NCI-H146 (cell line): ENCODE data around the gene SPG7.
A peak's percentile ranks its signal among the peaks of the same experiment; 100 is the strongest.
"Not testable (repeated sequence)": the region's sequence is repeated elsewhere in the genome, so short reads cannot be mapped to it uniquely, and the experiment has no call there.

Experiments used
- DNase-seq: peaks from one replicate; lab custom pipeline; 2025; lab: John Stamatoyannopoulos, UW

Gene SPG7

DNA sequence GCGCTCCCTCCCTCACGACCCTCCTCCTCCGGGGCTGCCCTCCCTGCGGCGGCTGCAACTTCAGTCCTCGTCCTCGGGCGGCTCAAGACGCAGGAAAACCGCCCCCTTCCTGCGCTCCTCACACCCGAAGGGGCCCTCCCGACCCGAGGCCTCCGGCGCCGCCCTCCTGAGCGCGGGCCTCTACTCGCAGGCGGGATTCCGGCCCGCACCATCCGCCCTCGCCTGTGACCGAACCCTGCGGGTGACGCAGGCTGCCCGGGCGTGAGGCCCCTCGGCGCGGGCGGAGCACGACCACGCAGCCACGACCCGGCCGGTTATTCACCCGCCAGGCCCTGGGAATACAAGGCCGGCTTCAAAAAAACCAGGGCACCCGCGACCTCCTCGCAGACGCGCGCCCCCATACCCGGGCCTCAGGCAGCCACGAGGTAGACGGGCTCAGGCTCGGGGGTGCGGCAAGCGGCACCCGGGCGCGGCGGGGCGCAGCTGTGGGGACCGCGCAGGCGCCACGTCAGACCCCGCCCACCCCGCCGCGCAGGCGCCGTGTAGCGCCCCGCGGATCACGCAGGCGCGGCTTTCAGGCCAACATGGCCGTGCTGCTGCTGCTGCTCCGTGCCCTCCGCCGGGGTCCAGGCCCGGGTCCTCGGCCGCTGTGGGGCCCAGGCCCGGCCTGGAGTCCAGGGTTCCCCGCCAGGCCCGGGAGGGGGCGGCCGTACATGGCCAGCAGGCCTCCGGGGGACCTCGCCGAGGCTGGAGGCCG lies at the start of gene SPG7:
Gene SPG7, plus strand, starts transcription at position 570 of the 757 bp plus-strand sequence. Its CDS starts 15 bp downstream, at position 585.
- DNase-seq, result peak; percentile 76

DNA sequence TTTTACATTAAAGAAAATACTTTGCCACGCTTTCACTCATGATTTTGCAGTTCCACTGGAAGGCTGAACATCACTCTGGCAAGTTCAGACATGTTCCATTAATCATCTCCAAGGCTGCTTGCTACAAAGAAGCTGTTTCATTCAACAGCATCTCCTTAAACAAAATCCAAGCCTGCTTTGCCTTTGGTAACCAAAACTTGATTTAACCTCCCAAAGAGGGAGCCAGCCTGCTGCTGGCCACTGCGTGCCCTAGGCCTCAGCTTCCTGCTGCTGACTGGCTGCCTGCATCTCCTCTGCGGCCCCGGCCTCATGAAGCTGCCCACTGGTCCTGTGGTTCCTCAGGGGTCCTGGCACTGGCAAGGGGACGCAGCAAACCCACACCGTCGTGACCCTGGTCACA lies 49.7 kb upstream of the SPG7 start:
- DNase-seq, result no peak

DNA sequence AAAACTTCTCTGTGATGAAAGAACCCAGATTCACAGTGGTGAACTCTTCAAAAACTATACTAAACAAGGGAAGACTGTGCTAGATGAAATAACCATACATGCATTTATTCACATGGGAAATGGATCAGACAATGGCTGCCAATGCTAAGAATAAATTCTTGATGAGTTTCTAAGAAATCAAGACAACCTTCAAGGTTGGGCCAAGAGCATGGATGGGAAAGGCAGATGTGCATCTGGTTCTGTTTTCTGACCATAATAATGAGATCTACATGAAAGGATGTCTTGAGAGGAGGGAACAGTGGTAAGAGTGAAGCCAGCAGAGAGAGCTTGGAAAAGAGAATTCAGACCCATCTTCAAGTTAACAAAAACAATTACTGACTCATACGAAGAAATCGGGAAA lies 49.2 kb upstream of the SPG7 start:
- no peak for DNase-seq

DNA sequence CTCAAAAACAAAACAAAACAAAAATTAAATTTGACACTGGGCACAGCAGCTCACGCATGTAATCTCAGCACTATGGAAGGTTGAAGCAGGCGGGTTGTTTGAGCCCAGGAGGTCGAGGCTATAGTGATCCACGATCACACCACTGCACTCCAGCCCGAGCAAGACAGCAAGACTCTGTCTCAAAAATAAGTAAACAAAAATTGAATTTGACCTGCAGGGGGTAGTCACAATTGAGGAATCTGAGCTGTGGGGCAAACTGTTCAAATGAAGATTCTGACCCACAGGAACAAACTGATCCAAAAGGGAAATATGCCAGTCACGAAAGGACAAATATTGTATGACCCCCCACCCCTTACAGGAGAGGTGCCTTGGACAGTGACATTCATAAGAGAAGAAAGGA lies 47.6 kb upstream of the SPG7 start:
- no peak for DNase-seq

DNA sequence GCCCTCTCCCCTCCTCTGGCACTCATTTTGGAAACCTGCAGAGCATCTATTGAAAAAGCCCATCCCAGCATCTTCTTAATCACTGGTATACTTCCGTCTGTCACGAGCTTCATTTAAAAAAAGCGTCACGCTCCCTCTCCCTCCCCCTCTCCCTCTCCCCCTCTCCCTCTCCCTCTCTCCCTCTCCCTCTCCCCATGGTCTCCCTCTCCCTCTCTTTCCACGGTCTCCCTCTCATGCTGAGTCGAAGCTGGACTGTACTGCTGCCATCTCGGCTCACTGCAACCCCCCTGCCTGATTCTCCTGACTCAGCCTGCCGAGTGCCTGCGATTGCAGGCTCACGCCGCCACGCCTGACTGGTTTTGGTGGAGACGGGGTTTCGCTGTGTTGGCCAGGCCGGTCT lies 46.3 kb upstream of the SPG7 start:
- not testable (repeated sequence) for DNase-seq

DNA sequence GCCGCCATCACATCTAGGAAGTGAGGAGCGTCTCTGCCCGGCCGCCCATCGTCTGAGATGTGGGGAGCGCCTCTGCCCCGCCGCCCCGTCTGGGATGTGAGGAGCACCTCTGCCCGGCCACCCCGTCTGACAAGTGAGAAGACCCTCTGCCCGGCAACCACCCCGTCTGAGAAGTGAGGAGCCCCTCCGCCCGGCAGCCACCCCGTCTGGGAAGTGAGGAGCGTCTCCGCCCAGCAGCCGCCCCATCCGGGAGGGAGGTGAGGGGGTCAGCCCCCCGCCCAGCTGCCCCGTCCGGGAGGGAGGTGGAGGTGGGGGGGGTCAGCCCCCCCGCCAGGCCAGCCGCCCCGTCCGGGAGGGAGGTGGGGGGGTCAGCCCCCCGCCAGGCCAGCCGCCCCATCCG lies 45.6 kb upstream of the SPG7 start:
- DNase-seq, result not testable (repeated sequence)

DNA sequence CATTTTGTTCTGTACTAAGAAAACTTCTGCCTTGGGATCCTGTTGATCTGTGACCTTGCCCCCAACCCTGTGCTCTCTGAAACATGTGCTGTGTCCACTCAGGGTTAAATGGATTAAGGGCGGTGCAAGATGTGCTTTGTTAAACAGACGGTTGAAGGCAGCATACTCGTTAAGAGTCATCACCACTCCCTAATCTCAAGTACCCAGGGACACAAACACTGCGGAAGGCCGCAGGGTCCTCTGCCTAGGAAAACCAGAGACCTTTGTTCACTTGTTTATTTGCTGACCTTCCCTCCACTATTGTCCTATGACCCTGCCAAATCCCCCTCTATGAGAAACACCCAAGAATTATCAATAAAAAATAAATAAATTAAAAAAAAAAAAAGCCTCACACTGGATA lies 44.9 kb upstream of the SPG7 start:
- not testable (repeated sequence) for DNase-seq

DNA sequence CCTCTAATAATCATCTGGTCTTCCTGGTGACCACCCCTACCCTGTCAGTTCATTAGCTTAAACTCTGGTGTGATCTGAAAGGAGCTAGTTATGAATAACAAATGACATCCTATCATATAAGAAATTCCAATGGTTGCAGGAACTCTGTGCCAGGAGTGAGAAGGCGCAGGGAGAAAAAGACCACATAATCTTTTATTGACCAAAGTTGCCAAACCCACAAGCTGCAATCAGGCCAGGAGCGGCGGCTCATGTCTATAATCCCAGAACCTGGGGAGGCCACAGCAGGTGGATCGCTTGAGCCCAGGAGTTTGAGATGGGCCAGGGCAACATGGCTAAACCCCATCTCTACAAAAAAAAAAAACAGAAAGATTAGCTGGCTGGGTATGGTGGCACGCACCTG lies 41.3 kb upstream of the SPG7 start:
- DNase-seq, result no peak

DNA sequence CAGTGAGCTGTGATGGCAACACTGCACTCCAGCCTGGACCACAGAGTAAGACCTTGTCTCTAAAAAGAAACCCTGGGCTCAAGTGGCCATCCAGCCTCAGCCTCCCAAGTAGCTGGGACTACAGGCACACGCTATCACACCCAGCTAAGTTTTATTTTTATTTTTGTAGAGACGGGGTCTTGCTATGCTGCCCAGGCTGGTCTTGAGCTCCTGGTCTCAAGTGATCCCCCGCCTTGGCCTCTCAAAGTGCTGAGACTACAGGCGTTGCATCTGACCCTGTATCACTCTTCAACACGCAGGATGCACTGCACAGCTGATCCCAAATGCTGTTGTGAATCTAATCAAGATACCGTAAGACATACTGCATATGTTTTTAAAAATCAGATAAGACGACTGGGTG lies 40.8 kb upstream of the SPG7 start:
- DNase-seq, result no peak

DNA sequence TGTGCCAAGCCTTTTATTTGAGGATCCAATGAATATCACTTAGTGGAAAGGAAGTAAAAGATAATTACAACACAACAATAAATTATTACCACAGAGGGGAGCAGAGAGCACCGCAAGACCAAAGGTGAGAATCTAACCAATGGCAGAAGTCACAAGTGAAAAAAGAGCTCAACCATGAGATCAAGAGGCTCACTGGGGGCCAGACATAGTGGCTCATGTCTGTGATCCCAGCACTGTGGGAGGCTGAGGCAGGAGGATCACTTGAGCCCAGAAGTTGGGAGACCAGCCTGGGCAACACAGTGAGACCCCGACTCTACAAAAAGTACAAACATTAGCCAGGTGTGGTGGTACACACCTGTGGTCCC lies 35.5 kb upstream of the SPG7 start:
- DNase-seq, result no peak

DNA sequence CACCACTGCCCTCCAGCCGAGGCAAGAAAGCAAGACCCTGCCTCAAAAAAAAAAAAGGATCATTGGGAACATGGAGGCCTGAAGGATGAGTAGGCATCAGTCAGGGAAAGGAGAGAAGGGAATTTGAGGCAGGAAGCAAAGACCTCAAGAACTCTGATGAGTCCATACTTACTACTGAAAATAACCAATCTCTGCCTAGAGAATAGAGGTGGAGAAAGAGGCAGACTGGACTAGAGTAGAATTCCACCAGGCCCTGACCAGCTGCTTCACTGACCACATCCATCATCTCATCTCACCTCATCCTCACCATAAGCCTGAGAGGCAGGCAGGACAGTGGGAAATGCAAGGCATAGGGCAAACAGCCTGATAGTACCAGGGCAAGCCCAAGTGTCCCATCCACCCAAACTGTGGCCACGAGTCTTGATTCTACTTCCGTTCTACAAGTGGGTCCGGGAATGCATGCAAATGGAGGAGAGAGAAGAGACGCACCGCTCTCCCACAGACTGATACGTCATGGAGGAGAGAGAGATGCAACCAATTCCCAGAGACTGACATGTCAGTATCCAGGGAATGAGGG lies 35.0 kb upstream of the SPG7 start:
- no peak for DNase-seq

DNA sequence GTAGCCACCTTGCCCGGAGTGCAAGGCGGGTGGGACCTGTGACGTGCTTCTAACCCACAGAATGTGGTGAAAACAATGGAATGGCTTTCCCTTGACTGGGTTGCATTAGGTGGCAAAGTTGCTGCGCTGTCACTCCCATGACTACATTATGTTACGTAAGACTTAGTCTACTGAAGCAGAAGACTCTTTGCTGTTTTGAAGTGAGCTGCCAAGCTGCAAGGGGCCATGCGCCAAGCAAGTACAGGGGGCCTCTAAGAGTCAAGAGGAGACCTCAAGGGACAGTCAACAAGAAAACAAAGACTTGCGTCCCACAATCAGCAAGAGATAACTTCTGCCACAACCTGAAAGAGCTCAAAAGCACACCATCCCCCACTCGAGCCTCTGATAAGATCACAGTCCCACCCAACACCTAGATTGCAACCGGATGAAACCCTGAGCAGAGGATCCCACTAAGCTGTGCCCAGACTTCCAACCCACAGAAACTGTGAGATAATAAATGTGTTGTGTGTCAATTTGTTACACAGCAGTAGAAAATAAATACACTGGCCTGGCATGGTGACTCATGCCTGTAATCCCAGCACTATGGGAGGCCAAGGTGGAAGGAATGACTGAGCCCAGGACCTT lies 34.3 kb upstream of the SPG7 start:
- no peak for DNase-seq

DNA sequence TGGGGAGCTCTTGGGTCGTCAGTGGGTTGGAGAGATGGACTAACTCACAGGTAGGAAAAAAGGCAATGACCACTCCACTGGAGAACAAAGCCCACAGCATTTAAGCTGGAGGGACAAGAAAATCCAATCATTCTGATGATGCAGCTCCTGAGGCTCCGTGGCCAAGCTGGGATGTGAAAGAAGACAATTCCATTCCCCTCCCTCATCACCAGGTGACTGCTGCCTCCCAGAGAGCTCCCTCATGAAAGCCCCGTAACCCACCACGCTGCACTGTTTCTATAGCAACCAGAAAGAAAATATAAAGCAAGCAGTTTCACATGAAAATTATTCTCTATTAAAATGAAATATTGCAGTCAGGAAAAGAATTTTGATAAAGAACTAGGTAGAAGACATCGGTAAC lies 33.1 kb upstream of the SPG7 start:
- DNase-seq, result no peak

DNA sequence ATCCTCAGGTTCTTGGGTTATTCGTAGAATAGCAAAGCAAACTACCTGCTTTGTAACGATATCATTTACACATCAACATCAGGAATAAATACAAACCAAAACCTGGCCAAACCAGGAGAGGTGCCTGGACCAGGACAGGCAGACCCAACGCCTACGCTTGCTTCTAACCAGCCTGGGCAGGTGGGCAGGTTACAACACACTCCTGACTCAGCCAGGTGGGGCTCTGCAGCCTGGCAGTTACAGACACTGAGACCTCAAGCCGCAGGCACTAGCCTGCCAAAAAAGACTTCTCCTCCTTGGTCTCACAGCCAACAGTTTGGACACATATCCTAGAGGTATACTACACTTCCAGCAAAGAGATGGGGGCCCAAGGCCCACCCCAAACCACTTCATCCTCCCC lies 31.8 kb upstream of the SPG7 start:
- no peak for DNase-seq

DNA sequence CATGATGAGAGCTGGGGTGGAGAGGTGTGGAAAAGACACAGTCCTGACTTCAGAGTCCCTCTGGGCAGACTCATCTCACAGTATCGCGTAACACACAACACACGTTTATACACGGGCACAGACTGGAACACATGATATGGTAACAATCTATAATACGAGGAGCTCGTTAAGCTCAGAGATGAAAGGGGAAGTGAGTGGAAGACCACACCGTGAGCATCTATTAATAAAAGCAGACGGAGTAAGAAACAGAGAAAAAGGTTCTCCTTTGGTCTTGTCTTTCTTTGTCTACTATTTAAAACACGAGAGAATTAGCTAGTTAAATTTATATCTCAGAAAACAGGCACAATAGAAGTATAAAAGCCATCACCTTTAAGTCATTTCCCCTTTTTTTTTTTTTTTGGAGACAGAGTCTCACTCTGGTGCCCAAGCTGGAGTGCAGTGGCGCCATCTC lies 31.4 kb upstream of the SPG7 start:
- no peak for DNase-seq

DNA sequence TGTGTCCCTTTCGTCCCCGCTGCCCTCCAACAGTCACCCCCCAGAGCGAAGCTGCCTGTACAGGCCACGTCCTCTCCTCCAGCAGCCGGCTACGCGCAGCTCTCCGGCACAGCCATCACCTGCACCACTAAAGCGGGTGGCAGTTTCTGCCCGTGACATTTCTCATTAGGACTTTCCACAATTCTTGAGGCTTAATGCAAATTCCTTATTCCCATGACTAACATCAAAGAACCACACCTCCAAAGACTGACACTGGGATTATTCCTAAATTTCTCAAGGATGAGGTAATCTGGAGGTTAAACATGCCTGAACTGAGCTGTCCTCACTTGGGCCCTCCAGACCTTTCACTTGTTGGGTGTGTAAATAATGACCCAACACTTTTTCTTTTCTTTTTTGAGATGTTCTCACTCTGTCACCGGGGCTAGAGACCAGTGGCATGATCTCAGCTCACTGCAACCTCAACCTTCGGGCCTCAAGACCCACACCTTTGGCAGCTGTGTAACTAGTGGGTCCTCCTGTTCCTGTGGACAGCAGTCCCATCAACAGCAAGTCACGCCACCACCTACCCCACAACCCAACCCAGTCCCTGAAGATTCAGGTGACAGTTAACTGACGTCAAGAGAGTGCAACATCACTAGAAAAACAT lies 29.5 kb upstream of the SPG7 start:
- DNase-seq, result no peak

DNA sequence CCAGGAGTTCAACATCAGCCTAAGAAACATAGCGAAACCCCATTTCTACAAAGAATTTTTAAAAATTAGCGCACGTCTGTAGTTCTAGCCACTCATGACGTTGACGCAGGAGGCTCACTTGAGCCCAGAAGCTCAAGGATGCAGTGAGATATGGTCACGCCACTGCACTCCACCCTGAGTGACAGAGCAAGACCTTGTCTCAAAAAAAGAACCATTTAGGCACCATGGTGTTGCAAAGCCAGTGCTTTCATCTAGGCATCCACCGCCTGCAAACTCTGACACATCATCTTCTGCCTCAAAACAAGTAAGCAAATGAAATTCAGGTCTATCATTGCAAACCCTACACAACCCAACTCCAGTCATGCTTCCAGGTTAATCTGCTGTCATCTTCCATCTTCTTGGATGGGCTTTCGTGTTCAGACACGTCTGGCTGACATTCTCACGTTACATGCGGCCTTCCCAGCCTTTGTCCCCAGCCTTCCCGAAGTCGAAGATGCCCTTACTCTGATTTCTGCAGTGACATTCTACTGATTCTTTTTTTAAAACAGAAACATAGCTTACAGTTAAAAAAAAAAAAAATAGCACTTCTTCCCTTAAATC lies 26.7 kb upstream of the SPG7 start:
- no peak for DNase-seq

DNA sequence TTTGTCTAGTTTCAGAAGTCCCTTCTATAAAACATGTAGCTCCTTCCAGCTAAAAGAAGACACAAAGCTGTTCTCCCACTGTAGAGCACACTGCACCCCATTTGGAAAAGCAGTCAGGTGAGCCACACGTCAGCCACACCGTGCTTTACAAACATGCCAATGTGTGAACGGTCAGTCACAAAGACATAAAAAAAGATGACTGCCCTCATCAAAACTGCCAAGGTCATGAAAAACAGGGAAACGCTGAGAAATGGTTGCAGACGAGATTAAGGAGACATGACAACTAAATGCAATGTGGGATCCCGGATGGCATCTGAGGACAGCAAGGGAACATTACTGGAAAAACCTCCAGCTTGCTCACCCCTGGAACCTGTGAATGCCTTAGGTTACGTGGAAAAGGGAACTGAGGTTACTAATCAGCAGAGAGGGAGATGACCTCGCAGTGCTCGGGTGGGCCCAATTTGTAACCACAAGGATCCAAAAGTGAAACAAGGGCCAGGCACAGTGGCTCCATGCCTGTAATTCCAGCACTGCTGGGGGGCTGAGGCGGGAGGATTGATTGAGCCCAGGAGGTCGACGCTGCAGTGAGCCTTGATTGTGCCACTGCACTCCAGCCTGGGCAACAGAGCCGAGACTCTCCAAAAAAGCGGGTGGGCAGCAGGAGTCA lies 25.9 kb upstream of the SPG7 start:
- no peak for DNase-seq

DNA sequence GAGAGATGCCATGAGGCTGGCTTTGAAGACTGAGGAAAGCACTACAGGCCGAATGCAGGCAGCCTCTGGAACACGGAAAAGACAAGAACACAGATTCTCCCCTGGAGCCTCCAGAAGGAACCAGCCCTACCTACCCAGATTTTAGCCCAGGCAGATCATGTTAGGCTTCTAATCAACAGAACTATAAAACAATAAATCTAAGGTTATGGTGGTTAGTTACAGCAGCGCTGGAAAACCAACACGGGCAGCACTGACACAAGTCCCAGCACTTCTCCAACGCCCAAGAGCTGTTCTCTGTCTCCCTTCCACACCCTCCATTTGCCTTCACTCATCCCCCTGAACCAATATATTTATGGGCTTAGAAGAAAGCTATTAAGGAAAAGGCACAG lies 25.4 kb upstream of the SPG7 start:
- DNase-seq, result no peak

DNA sequence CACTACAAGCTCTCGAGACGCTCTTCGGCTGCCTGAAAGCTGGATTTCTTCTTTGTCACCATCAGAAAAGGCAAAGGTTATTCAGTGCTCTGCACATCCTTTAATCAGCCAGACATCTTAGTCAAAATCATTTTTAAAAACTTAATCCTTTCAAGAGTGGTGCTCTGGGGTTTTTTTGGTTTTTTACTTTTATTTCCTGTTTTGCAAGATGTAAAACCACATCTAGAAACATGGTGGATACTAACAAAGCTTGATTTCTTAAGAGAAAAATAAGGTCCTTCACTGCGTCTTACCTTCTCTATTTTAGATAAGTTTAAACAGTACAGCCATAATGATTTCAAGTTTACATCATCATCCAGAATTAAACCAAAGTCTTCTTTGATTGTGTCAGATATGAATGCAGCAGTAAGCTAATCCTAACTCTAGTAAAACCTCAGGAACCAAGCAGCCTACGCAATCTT lies 24.1 kb upstream of the SPG7 start:
- no peak for DNase-seq

DNA sequence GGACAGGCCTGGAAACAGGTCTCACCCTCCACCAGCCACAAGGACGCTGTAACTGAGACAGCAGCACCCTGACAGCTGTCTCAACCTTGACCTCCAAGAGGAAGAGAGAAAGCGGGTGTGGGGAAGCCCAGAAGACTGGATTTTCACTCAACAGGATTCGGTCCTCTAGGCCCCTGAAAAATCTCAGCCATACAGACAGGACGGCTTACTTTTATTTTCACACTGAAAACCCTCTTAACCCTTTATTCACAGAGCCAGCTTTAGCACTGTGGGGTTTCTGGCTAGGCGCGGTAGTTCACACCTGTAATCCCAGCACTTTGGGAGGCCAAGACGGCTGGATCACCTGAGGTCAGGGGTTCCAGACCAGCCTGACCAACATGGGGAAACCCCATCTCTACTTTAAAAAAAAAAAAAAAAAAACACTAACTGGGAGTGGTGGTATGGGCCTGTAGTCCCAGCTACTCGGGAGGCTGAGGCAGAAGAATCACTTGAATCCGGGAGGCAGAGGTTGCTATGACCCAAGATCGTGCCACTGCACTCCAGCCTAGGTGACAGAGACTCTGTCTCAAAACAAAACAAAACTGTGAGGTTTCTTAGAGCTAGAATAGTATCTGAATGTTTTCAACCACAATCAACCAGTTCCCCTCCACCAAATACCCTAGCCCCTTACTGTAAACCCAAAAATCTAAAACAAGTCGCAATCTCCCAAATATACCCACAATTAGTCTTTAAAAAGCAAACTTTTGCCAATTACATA lies 23.1 kb upstream of the SPG7 start:
- no peak for DNase-seq
